ENCODE measurements around the gene NFATC3. TPM values are rescaled to one million over a fixed set of nuclear protein-coding genes. Genes with fewer than 3 reads are reported as not detected.

The NFATC3 gene
- polyA plus RNA-seq, 3 donors, result 14.3 to 21.8 (median 15.8) TPM

GRCh38 chr16:68070249-68070730 is 14.9 kb upstream of the NFATC3 start:
- H4K20me1 ChIP-seq (ENCODE audit: insufficient read depth, low read length), result no peaks in the 10 kb centered on the region
- H3K27ac ChIP-seq (ENCODE audit: low read depth in 1 of 2, low read length in 2 of 2), result peak overlapping the region in 1 of 2 donors; percentile 69
- H3K9ac ChIP-seq (ENCODE audit: insufficient read depth, low read length, poor library complexity, severe bottlenecking), result peak overlapping the region; percentile 32
- Mint-ChIP-seq H3K36me3 (peaks cover 80 to 95% of the 10 kb centered on the region in 2 donors), H3K4me1 (peaks cover 34% of the 10 kb centered on the region), H3K27me3 (ENCODE audit: low read depth in 3 of 3) (peaks cover 0 to 4% (median 0%) of the 10 kb centered on the region in 3 donors), H3K9me3 (no peaks in the 10 kb centered on the region), H3K27ac (peak overlapping the region in 6 of 7 donors; percentile 19 to 80 (median 58)), H3K4me3 (no peak overlapping the region)
- TF ChIP-seq CTCF (IDR thresholded peaks at IDR 0.05), result no peak
- no peaks in the 10 kb centered on the region for H3K27me3 ChIP-seq (ENCODE audit: control insufficient read depth in 2 of 2, insufficient read depth in 2 of 2, low read length in 2 of 2)
- peaks cover 26 to 31% of the 10 kb centered on the region in 2 donors for H3K4me1 ChIP-seq (ENCODE audit: control insufficient read depth in 1 of 2, insufficient read depth in 2 of 2, low read length in 2 of 2)
- no peak overlapping the region for H3K4me3 ChIP-seq (replicated peaks in 1 of 3; ENCODE audit: low read depth in 2 of 3, low read length in 3 of 3)
- whole genome bisulfite sequencing (ENCODE audit: insufficient coverage), result no CpG with 5 or more reads among the region's 2 CpGs
- H3K36me3 ChIP-seq (replicated peaks in 1 of 2; ENCODE audit: control insufficient read depth in 1 of 2, insufficient read depth in 2 of 2, low read length in 2 of 2), result peaks cover 72 to 95% of the 10 kb centered on the region in 2 donors
- H2AFZ ChIP-seq (ENCODE audit: insufficient read depth, low read depth, low read length, poor library complexity, severe bottlenecking), result no peak overlapping the region
- no peaks in the 10 kb centered on the region for H3K79me2 ChIP-seq (ENCODE audit: insufficient read depth, low read length)
- no peaks in the 10 kb centered on the region for H3K9me3 ChIP-seq (replicated peaks in 1 of 2; ENCODE audit: control insufficient read depth in 1 of 2, insufficient read depth in 1 of 2, low read length in 2 of 2)
- intact Hi-C loops (cut with micrococcal nuclease), result no loop called here
- H3K4me2 ChIP-seq (replicated peaks; ENCODE audit: extremely low read depth, low read length, poor library complexity, severe bottlenecking), result peak overlapping the region; percentile 8
- DNase-seq, result no peak

GRCh38 chr16:68070806-68071517 is 14.2 kb upstream of the NFATC3 start:
- H3K36me3 ChIP-seq (replicated peaks in 1 of 2; ENCODE audit: control insufficient read depth in 1 of 2, insufficient read depth in 2 of 2, low read length in 2 of 2), result peaks cover 75 to 95% of the 10 kb centered on the region in 2 donors
- no peak overlapping the region for H2AFZ ChIP-seq (ENCODE audit: insufficient read depth, low read depth, low read length, poor library complexity, severe bottlenecking)
- 95% methylated on average over 11 of the region's 14 CpGs for whole genome bisulfite sequencing (ENCODE audit: insufficient coverage)
- H3K9me3 ChIP-seq (replicated peaks in 1 of 2; ENCODE audit: control insufficient read depth in 1 of 2, insufficient read depth in 1 of 2, low read length in 2 of 2), result no peaks in the 10 kb centered on the region
- Mint-ChIP-seq H3K4me3 (no peak overlapping the region), H3K9me3 (no peaks in the 10 kb centered on the region), H3K4me1 (peaks cover 30% of the 10 kb centered on the region), H3K27ac (peak overlapping the region in 2 of 7 donors; percentile 6 to 19), H3K36me3 (peaks cover 82 to 95% of the 10 kb centered on the region in 2 donors), H3K27me3 (ENCODE audit: low read depth in 3 of 3) (peaks cover 0 to 4% (median 0%) of the 10 kb centered on the region in 3 donors)
- H3K4me3 ChIP-seq (replicated peaks in 1 of 3; ENCODE audit: low read depth in 2 of 3, low read length in 3 of 3), result no peak overlapping the region
- intact Hi-C loops (cut with micrococcal nuclease), result no loop called here
- no peaks in the 10 kb centered on the region for H3K27me3 ChIP-seq (ENCODE audit: control insufficient read depth in 2 of 2, insufficient read depth in 2 of 2, low read length in 2 of 2)
- H3K27ac ChIP-seq (ENCODE audit: low read depth in 1 of 2, low read length in 2 of 2), result peak overlapping the region in 1 of 2 donors; percentile 69
- H3K79me2 ChIP-seq (ENCODE audit: insufficient read depth, low read length), result no peaks in the 10 kb centered on the region
- H3K4me1 ChIP-seq (ENCODE audit: control insufficient read depth in 1 of 2, insufficient read depth in 2 of 2, low read length in 2 of 2), result peaks cover 22 to 28% of the 10 kb centered on the region in 2 donors
- H3K4me2 ChIP-seq (replicated peaks; ENCODE audit: extremely low read depth, low read length, poor library complexity, severe bottlenecking), result no peak overlapping the region
- no peak for TF ChIP-seq CTCF (IDR thresholded peaks at IDR 0.05)
- H4K20me1 ChIP-seq (ENCODE audit: insufficient read depth, low read length), result no peaks in the 10 kb centered on the region
- DNase-seq, result no peak
- H3K9ac ChIP-seq (ENCODE audit: insufficient read depth, low read length, poor library complexity, severe bottlenecking), result no peak overlapping the region

All from CD14-positive monocyte (primary cell).